ENCODE results near the gene CSRP1. TPM values are rescaled to one million over a fixed set of nuclear protein-coding genes. Genes with fewer than 3 reads are reported as not detected.
A peak's percentile ranks its signal among the peaks of the same experiment; 100 is the strongest.
"Not testable (repeated sequence)": the region's sequence is repeated elsewhere in the genome, so short reads cannot be mapped to it uniquely, and the experiment has no call there.

Gene CSRP1
- total RNA-seq, 6 experiments from 2014 or later: 540 to 614 (median 577) TPM

- peak overlapping the region; percentile 90 for H3K27ac Mint-ChIP-seq
- peaks cover 82% of the 10 kb centered on the region for H3K36me3 Mint-ChIP-seq (ENCODE audit: low read depth)
- peaks cover 91% of the 10 kb centered on the region for H3K4me1 Mint-ChIP-seq (ENCODE audit: low read depth)
Observed at GRCh38 chr1:201496296-201496690, 10.6 kb downstream of the CSRP1 start.

GRCh38 chr1:201495551-201496295 is 11.2 kb downstream of the CSRP1 start:
- H3K4me3 Mint-ChIP-seq: peak overlapping the region; percentile 66
- H3K9me3 Mint-ChIP-seq: no peaks in the 10 kb centered on the region
- peak; percentile 44 for DNase-seq
- TF ChIP-seq CTCF (IDR thresholded peaks at IDR 0.05): no peak
- H3K36me3 Mint-ChIP-seq (ENCODE audit: low read depth): peaks cover 88% of the 10 kb centered on the region
- peaks cover 91% of the 10 kb centered on the region for H3K4me1 Mint-ChIP-seq (ENCODE audit: low read depth)
- peak overlapping the region; percentile 90 for H3K27ac Mint-ChIP-seq
- H3K27me3 Mint-ChIP-seq (ENCODE audit: insufficient read depth): peaks cover 20% of the 10 kb centered on the region

More at GRCh38 chr1:201496296-201496690, 10.6 kb downstream of the CSRP1 start:
- peak overlapping the region; percentile 66 for H3K4me3 Mint-ChIP-seq
- DNase-seq: no peak
- TF ChIP-seq CTCF (IDR thresholded peaks at IDR 0.05): no peak
- H3K27me3 Mint-ChIP-seq (ENCODE audit: insufficient read depth): peaks cover 19% of the 10 kb centered on the region
- no peaks in the 10 kb centered on the region for H3K9me3 Mint-ChIP-seq

- Mint-ChIP-seq H3K36me3 (ENCODE audit: low read depth) (peaks cover 90% of the 10 kb centered on the region), H3K27ac (peak overlapping the region; percentile 95), H3K4me3 (peak overlapping the region; percentile 14), H3K9me3 (no peaks in the 10 kb centered on the region), H3K4me1 (ENCODE audit: low read depth) (peaks cover 91% of the 10 kb centered on the region), H3K27me3 (ENCODE audit: insufficient read depth) (peaks cover 28% of the 10 kb centered on the region)
- DNase-seq: no peak
- no peak for TF ChIP-seq CTCF (IDR thresholded peaks at IDR 0.05)
Observed at GRCh38 chr1:201493757-201494617, 12.9 kb downstream of the CSRP1 start.

- not testable (repeated sequence) for H3K4me3 Mint-ChIP-seq, H3K9me3 Mint-ChIP-seq, DNase-seq
- Mint-ChIP-seq H3K4me1 (ENCODE audit: low read depth) (peaks cover 91% of the 10 kb centered on the region), H3K27me3 (ENCODE audit: insufficient read depth) (peaks cover 30% of the 10 kb centered on the region), H3K36me3 (ENCODE audit: low read depth) (peaks cover 90% of the 10 kb centered on the region), H3K27ac (peak overlapping the region; percentile 95)
Observed at GRCh38 chr1:201493026-201493656, 13.8 kb downstream of the CSRP1 start.

- DNase-seq: no peak
- Mint-ChIP-seq H3K9me3 (no peaks in the 10 kb centered on the region), H3K27ac (peak overlapping the region; percentile 95), H3K27me3 (ENCODE audit: insufficient read depth) (peaks cover 27% of the 10 kb centered on the region), H3K4me3 (peak overlapping the region; percentile 59), H3K4me1 (ENCODE audit: low read depth) (peaks cover 93% of the 10 kb centered on the region), H3K36me3 (ENCODE audit: low read depth) (peaks cover 94% of the 10 kb centered on the region)
- TF ChIP-seq CTCF (IDR thresholded peaks at IDR 0.05): no peak
Observed at GRCh38 chr1:201491896-201492511, 14.9 kb downstream of the CSRP1 start.
